ENCODE measurements around the gene CLCNKA.

The CLCNKA gene

DNA sequence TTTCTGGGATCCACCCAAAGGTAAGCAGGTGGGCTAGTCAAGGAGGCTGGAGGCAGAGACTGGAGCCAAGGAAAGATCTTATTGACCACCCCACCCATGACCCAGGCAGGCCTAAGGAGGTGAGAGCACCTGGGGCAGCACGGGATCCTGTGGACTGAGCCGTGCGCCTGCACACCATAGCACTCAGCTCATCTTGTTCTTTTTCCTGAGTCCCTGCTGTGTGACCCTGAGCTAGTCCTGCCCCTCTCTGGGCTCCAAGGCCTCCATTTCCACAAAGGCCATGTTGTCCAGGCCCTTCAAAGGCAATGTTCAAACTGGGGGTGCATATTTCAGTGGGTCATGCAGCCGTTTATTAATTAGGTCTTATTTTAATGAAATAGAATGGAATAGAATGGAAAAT lies 44.4 kb downstream of the CLCNKA start:
- DNase-seq = no peak

- no peak for DNase-seq
These were observed 45.4 kb downstream of the CLCNKA start for GRCh38 chr1:16067127-16067768.

GRCh38 chr1:16067933-16068332 lies 46.1 kb downstream of the CLCNKA start:
- no peak for DNase-seq

DNA sequence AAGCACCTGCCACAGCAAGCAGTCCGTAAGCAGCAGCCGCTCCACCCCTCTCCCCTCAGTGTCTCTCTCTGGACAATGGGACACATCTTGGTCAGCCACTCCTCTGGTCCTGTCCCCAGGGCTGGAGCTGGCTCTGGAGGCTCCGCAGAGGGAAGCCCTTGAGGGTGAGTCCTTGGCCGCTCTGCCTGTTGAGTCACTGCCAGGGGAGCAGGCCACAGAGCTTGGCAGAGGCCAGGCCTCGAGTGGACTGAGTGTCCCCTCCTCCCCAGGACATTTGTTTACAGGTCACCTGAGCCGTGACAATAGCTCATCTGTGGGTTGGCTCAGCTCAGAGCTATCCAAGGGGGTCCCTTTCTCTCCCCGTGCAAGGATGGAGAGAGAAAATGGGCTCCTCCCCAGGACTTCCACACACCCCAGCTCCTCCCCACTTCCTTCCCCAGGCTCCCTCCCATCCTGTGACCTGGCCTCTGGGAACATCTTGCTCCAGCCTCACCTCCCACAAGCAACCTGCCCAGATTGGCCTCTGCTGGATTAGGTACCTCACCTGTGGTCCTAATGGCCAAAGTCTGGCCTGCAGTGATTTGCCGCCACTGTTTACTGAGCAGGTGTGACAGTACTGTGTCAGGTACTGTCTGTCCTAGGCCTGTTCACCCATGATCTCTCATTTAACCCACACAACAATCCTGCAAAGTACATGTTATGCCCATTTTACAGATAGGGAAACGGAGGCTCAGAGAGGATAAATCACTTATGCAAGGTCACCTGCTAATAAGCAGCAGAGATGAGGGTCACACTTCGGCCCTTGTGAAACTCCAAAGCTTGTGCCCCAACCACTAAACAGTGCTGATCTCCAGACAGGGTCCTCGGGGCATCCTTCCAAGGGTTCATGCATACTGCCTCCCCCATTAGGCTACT lies 46.8 kb downstream of the CLCNKA start:
- no peak for DNase-seq

- no peak for DNase-seq
These were observed 49.0 kb downstream of the CLCNKA start for GRCh38 chr1:16070640-16071355.

- no peak for DNase-seq
These were observed 49.8 kb downstream of the CLCNKA start for GRCh38 chr1:16071614-16072013.

GRCh38 chr1:16072095-16072494 lies 50.3 kb downstream of the CLCNKA start:
- no peak for DNase-seq

DNA sequence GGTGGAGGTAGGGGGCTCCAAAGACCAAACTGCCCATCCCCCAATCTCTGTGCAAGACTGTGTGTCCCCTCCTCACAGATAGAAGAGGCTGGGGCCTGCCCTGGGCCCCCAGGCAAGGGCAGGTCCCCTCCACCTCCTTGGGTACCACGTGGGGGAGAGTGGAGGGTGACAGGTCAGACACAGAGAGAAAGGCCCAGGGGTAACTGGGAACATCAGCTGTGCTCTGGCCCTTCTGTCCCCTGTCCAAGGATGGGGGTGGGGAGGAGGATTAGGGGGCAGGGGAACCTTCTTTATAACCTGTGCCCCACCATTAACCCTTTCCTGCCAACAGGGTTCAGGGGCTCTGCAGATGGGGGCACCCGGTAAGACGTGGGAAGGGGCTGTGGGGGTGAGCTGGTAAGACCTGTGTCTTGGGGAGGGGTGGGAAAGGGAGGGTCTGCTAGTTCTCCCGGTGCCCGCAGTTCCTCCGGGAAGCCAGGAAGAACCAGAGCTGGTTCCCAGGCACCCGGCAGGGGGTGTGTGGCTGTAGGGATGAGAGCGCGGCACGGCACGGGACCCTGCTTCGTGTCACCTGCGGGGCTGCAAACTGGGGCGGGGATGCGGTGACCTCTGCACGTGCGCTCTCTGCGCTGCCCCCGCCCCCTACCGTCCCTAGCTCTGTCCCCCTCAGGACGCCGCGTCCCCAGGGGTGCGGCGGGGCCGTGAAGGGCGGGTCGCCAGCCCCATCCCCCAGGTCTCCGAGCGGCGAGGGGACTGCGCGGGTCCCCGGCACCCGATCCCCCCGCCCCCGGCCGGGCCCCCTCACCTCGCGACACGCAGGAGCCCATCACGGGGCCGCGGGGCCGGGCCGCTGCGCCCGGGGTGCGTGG lies 51.0 kb downstream of the CLCNKA start:
- DNase-seq = no peak

DNA sequence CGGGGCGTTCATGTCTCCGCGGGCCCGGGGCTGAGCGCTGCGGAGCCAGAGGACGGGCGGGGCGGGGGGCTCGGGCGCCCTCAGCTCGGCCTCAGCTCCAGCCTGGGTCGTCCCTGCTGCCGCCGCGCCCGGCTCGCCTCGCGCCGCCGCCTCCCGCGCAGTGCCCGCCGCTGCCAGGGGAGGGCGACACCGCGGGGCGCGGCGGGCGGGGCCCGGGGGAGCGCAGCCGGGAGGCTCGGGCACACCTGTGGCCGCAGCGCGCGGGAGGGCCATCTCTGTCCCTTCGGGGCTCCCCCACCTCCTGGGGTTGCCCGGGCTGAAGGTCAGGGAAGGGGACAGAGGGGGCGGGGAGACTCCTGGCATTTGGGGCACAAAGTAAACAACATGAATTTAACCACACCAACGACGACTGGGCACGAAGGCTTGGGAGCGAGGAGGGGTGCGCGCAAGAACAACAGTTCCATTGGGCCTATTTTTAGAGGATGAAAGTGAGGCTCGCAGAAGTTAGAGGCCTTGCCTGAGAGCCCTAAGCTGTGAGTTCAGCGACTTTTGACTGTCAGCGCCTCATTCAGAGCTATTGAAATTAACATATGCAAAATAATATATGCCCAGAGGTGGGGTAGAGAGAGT lies 51.8 kb downstream of the CLCNKA start, which contains the start of gene FAM131C:
TSS of gene FAM131C (minus strand) at position 162 of the 630 bp plus-strand sequence. CDS start 209 bp downstream, outside the sequence.
- DNase-seq = peak; percentile 53

- no peak for DNase-seq
These were observed 52.4 kb downstream of the CLCNKA start for GRCh38 chr1:16074217-16074616.

- no peak for DNase-seq
These were observed 53.6 kb downstream of the CLCNKA start for GRCh38 chr1:16075337-16076030.

- no peak for DNase-seq
These were observed 54.4 kb downstream of the CLCNKA start for GRCh38 chr1:16076031-16076864.

- no peak for DNase-seq
These were observed 55.0 kb downstream of the CLCNKA start for GRCh38 chr1:16076865-16077238.

- no peak for DNase-seq
These were observed 55.8 kb downstream of the CLCNKA start for GRCh38 chr1:16077406-16078245.

DNA sequence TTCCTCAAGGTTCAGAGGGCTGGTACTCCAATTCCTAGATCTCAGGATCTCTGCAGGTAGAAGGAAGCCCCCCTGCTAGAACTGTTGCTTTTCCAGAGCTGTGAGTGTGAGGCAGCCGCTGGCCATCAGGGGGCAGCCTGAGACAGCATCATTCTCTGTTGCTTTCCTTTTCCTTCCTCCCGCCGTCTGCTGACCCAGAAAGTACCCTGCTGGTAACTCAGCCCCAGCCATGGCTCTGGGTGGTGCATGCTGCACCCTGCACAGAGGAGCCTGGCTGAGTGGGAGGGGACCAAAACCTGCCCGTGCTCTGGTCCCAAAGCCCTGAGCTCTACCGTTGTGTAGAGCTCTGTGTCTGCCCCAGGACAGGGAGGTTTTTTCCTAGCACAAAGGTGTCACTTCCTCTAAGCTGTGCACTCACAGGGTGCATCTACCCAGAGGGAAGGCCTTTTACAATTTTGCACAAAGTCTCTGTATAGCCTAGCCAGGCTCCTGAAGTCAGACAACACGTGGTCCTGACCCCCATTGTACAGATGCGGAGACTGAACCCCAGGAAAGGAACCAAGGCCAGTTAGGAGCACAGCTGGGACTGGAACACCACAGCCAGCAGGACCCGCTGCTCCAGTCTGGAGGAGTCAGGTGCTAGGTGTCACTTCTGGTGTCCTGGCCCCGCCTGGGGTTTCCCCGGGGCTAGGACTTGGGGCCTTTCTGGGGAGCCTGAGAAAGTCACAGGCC lies 57.3 kb downstream of the CLCNKA start:
- DNase-seq = peak; percentile 84

- no peak for DNase-seq
These were observed 58.8 kb downstream of the CLCNKA start for GRCh38 chr1:16080422-16081150.

DNA sequence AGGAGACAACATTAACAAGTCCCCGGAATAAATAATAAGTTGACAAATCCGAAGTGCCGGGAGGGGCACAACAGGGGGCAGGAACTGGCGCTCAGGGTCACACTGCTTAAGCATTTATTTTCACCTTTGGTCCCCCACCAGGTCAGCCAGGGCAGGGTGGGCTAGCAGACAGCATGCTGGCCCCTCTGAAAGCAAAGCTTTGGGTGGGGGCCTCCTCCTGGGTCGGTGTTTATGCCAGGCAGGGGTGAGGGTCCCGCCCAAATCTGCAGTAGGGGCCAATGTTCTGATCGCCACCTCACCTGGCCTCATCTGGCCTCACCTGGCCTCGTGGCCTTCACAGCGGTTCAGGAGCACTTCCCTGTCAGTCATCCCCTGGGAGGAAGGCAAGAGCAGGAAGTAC lies 59.8 kb downstream of the CLCNKA start:
- DNase-seq = no peak
